GM19193 (cell line): ENCODE data around the gene CDV3.

ENCODE experiments used
- POLR2A ChIP-seq: IDR thresholded peaks from 4 replicates; pipeline ENCODE4 v1.6.1; 2011; ENCODE audit not compliant: insufficient read depth, insufficient read length; ENCODE audit errors: extremely low read depth

CDV3 gene, protein sequence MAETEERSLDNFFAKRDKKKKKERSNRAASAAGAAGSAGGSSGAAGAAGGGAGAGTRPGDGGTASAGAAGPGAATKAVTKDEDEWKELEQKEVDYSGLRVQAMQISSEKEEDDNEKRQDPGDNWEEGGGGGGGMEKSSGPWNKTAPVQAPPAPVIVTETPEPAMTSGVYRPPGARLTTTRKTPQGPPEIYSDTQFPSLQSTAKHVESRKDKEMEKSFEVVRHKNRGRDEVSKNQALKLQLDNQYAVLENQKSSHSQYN

DNA sequence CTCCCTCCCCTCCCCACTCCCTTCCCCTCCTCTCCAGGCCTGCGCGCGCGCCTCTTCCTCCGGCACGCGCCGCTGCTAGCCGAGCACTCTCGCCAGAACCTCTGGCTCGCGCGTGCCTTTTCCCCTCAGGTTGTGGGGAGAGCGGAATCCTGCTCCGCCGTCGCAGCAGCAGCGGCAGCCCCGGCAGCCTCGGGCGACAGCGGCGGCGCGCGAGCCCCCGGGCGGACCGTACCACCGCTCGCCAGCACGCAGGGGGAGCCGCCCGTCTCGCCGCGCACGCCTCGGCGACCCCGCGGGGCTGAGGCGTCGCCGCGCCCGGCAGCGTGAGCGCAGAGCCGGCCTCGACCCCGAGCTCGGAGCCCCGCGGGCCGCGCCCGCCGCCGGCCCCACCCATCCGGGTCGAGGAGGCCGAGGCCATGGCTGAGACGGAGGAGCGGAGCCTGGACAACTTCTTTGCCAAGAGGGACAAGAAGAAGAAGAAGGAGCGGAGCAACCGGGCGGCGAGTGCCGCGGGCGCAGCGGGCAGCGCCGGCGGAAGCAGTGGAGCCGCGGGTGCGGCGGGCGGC is at the start of gene CDV3:
Gene CDV3 (plus strand): TSS at position 58 of the 566 bp plus-strand sequence. CDS start 359 bp downstream, at position 417.
- peak; percentile 80 for TF ChIP-seq POLR2A

DNA sequence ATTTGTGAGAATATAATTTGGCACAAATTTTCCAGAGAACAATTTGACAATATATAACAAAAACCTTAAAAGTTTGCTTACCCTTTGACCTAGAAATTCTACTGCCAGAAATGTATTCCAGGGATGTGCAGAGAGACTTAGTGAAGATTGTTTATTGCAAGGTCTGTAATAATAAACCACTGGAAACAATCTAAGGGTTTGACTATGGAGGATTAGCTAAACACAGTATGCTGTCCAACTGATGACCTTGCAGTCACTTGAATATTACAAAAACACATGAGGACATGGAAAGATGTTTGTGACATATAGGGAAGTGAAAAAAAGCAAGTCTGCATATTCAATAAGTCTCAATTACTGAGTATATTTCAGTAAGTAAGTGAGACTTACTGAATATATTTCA is 48.1 kb upstream of the CDV3 start:
- TF ChIP-seq POLR2A: no peak

DNA sequence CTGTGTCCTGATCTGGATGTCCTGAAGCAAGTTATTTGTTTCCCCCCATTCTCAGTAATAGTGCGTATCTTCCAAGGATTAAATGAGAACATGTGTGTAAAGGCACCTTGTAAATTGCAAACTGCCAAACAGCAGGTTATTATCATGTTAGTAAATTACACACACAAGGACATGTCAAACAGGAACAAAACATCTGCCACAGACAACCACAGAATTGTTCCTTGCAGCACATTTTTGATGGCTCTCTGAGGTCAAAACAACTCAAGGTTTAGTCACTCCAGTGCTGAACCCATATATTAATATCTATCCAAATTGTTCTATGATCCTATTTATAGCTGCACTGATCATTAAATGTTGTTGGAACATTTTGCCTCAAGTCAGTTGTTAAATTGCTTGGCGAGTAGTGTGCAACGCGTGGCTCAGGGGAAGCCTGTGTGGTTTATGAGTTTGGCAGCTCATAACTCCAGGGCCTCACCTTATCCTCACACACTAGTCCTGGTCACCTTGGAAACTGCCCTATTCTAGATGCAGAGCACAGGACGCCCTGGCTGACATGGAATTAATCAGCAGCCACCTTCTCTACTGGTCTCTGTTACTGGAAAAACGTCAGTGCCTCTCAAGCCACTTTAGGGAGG is 46.3 kb upstream of the CDV3 start:
- no peak for TF ChIP-seq POLR2A

DNA sequence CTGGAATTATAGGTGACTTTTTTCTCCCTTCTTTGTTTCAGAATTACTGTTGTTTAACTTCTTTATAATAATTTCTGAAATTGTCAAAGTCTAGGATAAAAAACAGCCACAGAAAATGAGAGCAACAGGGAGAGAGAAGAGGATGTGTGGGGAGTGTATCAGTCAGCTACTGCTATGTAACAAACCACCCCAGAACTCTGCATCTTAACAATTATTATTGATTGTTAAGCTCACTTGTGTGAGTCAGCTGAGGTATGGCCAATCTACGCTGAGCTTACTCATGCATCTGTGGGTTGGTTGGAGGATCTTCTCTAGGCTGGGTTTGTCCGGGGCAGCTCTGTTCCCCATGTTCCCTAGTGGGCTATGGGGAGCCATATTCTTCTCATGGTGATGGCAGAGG is 43.7 kb upstream of the CDV3 start:
- TF ChIP-seq POLR2A: no peak

DNA sequence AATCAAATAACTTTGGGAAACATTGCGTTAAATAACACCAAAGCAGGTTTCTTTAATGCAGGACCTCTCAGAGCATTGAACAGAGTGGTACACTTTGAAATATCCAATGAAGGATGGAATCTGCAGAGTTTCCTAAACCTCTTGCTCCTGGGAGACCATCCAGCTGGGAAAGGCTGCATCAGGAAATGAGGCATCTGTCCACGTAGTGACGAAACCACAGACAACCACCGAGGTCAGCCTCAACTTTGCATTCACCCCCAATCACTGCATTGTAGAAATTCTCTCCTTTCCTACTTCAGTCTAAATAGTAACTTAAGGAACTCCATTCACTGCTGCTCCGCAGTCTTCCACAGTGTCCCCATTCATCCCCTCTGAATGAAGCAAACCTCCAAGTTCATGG is 41.5 kb upstream of the CDV3 start:
- TF ChIP-seq POLR2A: no peak

DNA sequence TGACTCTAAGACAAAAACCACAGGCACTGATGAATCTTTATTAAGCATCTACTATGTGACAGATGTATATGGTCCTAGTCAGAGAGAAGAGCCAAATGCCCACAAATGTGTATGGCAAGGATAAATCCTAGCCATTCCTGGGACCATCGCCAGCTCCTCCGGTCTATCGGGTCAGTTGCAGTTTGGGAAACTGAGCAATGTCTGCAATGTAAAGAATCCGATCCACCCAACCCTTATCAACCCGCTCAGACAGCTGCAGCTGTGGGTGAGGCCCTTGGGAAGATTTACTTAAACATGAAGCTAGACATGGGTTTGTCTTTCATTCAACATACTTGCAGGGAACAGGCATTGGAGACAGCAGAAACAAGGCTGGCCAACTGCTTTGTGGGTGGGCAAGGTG is 40.5 kb upstream of the CDV3 start:
- no peak for TF ChIP-seq POLR2A

DNA sequence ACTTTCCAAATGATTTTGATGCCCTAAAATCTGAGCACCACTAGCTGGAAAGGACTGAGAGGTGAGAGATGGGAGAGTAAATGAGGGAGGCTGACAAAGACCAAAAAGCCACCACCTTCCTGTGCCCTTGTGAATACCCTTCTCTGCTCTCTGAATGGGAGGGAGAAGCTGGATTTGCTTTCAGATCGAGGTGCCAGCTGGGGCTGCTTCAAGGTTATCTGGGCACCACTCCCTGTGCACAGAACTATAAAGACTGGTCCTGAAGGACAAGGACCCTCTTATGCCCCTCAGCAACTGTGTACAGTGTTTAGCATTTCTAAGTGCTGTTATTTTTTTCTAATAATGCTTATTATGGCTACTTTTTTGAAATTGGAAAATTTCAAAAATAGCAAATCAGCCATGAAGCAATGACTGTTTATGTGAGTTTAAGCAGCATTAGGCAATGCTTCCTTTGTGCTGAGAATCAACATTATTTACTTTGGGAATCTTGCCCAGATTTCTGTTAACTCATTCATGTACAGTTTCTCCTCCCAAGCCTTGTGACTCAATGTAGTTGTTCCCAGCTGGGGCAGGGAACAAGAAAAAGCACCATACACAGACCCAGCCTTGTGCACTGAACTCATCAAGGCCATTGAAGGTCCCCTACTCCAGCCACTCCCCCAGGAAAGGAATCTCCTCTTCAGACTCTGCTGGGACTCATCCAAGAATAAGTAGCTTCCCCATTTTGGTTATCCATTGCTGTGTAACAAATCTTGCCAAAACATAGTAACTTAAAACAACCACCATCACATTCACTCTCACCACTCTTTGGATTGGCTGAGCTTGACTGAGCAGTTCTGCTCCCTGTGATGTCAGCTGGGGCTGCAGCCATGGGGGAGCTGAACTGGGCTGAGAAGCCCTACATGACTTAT is 37.3 kb upstream of the CDV3 start:
- no peak for TF ChIP-seq POLR2A

DNA sequence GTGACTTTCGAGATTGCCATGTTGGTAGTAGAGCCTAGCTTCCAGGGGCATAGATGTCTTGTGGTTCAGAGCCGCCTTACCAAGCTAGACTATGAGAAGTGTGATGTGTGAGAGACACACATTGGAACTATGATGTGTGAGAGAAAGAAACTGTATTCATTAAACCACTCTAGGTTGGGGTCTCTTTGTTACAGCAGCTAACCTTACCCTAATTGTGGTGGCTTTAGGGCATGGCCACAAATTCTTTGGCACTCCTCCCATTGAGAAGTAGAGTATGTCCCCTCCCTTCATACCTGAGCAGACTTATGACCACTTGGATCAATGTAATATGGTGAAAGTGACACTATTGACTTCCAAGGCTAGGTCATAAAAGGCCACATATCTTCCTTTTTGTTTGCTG is 35.3 kb upstream of the CDV3 start:
- TF ChIP-seq POLR2A: no peak

DNA sequence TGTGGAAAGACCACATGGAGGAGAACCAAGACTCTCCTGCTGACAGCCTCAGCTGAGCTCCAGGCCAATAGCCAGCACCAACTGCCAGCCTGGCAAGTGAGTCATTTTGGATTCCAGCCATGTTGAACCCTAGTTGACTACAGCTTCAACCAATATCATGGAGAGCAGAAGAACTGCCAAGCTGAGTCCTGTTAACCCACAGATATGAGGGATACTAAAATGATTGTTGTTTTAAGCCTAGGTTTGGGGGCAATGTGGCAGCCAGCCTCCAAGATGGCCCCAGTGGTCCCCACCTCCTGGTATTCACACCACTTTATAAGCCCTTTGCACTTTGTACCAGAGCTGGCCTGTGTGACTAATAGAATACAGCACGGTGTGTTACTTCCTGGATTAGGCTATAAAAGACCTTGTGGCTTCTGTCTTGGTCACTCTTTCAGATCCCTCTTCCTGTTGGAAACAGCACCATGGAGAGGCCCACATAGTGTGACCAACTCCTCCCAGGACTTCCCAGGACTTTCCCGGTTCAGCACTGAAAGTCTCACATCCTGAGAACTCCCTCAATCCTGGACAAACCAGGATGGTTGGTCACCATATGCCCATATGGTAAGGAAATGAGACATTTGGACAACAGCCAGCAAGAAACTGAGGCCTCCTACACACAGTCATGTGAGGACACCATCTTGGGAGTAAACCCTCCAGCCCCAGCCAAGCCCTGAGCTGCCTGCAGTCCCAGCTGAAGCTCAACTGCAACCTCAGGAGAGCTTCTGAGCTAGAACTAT is 32.4 kb upstream of the CDV3 start:
- TF ChIP-seq POLR2A: no peak

DNA sequence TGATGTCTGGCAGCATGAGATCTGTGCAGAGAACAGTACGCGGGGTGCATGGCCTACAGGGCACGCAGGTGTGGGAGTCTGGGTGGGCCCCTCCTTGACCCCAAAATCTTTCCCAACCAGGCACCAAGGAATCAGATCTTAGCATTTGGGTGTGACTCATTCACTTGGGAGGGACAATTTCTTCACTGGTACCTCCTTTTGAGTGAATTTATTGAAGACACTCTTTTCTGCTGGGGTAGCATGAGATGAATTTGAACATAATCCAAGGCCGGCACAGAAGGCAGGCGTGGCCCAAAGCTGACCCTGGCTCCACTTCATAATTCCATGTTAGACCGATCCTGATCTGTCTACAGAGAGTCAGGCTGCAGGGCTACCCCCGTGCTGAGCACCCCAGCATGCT is 30.6 kb upstream of the CDV3 start:
- no peak for TF ChIP-seq POLR2A

DNA sequence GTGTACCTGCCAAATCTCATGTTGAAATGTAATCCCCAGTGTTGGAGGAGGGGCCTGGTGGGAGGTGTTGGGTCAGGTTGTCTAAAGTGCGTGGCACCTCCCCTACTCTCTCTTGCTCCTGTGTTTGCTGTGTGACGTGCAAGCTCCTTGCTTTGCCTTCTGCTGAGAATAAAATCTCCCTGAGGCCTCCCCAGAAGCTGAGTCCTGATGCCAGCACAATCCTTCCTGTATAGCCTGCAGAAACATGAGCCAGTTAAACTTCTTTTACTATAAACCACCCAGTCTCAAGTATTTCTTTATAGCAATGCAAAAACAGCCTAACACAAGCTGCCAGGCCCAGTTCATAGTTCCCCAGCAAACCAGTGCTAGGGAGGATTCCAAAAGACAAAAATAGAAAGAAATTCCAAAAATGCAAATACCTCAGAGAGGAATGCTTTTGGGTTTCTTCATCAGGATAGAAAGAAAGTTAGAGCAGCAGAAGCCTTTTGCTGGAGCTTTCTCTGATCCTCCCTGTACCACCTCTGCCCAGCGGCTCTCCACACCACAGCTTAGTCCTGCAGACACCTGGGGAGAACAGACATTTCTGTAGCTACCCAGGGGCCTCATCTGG is 25.9 kb upstream of the CDV3 start:
- TF ChIP-seq POLR2A: no peak

DNA sequence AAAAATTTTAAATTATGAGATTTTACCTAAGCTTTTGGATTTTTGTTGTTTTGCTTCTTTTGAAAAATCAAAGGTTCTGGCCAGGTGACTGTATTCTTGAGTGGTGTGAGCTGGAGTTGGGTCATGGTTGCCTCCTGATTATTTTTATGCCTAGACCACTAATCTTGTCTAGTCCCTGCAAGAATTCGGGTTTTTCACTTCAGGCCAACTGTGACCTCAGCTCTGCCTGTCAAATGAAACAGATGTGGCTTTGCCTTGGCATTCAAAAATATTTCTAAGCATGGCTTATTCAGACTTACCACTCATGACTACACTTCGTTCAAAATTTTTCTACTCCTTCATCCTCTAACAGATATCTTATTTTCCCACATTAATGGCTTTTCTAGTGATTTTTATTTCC is 25.4 kb upstream of the CDV3 start:
- no peak for TF ChIP-seq POLR2A

DNA sequence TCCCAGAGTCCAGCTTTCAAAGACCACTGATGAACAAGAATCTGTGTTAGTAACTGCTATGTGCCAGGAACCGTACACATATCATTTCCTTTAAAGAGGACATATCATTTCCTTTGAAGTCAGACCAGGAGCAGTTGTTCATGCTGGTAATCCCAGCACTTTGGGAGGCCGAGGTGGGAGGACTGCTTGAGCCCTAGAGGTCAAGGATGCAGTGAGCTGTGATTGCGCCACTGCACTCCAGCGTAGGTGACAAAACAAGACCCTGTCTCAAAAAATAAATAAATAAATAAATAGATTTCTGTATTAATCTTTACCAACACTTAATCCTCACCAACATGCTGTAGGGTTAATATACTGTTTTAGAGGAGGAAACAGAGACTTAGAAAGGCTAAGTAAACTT is 23.9 kb upstream of the CDV3 start:
- no peak for TF ChIP-seq POLR2A

DNA sequence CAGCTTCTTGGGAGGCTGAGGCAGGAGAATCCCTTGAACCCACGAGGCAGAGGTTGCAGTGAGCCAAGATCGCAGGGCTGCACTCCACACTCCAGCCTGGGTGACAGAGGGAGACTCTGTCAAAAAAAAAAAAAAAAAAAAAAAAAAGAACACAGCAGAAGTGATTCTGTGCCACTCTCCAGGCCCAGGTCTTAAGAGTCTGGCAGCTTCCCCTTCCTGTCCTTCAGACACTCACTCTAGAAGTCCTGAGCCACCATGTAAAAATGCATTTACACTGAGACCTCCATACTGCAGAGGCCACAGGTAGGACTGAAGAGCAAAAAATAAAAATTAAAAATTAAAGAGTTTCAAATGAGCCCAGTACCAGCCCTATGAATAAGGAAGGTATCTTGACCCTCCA is 11.8 kb upstream of the CDV3 start:
- TF ChIP-seq POLR2A: no peak
